DOHH2 (cell line): Measurements from ENCODE around the gene DMPK.

Source experiments
- CTCF ChIP-seq: fragments of 200-600 bp; sonication (generic); IDR thresholded peaks from one replicate; pipeline ENCODE4 v1.5.1; 2014; ENCODE audit warnings: antibody characterized with exemption, mild to moderate bottlenecking, low read depth, low read length; ENCODE audit not compliant: poor library complexity, severe bottlenecking
- EZH2phosphoT487 ChIP-seq: fragments of 200-600 bp; sonication (generic); IDR thresholded peaks from 2 replicates; pipeline ENCODE4 v1.6.1; 2017; ENCODE audit warnings: borderline replicate concordance, mild to moderate bottlenecking, antibody characterized with exemption, low read length, moderate library complexity, mixed read lengths

- TF ChIP-seq CTCF: no peak
- TF ChIP-seq EZH2phosphoT487: no peak
Observed at GRCh38 chr19:45794627-45795026, 12.3 kb upstream of the DMPK start.
